HepG2 (cell line): ENCODE results near the gene ELMO2. TPM values are rescaled to one million over a fixed set of nuclear protein-coding genes. Genes with fewer than 3 reads are reported as not detected.

Source experiments
- AKNA ChIP-seq: sonication (generic); formaldehyde crosslinking; IDR thresholded peaks from 2 replicates; pipeline ENCODE4 v1.4.0; 2020; ENCODE audit warnings: missing genetic modification reagents, borderline replicate concordance
- ARID4A ChIP-seq: sonication (generic); formaldehyde crosslinking; IDR thresholded peaks from 2 replicates; pipeline ENCODE4 v1.5.0; 2020; ENCODE audit warnings: mild to moderate bottlenecking, missing genetic modification reagents, borderline replicate concordance
- KMT2B ChIP-seq: IDR thresholded peaks from 2 replicates; pipeline ENCODE4 v1.6.1; 2016; ENCODE audit warnings: missing genetic modification reagents, missing compliant biosample characterization
- ZFP1 ChIP-seq: IDR thresholded peaks from 2 replicates; pipeline ENCODE4 v1.6.1; 2016
- polyA plus RNA-seq, 8 experiments: library from polyadenylated mRNA; depleted of rRNA in 3 of 8; stranded (reverse) in 7 of 8; unstranded in 1 of 8; fragments of >200 nt; fragmentation: Illumina TruSeq in 4 of 8; extraction: Trizol in 4 of 8; gene quantifications; 2 replicates each; pipeline versions ENCODE4 v1.2.1 to v1.2.3, GENCODE V29; 2011 to 2016; ENCODE audit warnings: low read depth in 4 of 8, missing spikeins in 1 of 8, mixed read lengths in 1 of 8; ENCODE audit not compliant: insufficient read depth in 1 of 8
- total RNA-seq, 5 experiments: library from RNA; depleted of rRNA; stranded (reverse); fragments of >200 nt; fragmentation: Illumina TruSeq; extraction: Trizol; gene quantifications; 2 replicates each; pipeline ENCODE4 v1.2.3, GENCODE V29; 2016; ENCODE audit warnings: low read depth in 1 of 5

ELMO2 gene
- total and polyA plus RNA-seq, 2 of the 13 experiments (the other 11 are each of a cell fraction or from before 2014, with no cell fraction given), result 30.6 to 35.7 TPM

DNA sequence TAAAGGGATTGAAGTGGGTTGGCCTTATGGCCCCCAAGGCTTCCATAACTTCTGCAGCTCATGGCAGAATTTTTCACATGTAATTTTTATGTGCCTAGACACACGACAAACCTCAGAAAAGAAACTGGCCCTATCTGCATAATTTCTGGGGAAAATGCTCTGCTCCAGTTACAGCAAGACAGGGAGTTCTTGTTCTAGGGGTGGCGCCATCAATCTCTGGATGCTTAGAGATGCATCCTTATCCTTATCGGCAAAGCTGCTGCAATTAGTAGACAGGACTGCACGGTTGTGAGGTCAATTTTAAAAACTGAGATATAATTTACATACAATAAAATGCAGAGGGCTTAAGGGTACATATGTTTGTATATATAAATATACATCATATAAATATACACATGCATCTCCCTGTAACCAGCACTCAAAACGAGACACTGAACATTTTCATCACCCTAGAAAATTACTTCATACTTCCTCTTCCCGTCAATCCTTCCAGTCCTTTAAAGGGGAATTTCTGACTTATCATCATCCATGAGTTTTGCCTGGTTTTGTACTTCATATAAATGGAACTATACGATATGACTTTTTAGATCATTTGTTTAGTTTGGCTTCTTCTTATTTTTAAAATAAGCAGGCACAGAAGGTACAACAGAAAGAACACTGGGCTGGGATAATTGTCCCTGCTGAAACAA, 10.2 kb downstream of the ELMO2 start (continued):
- TF ChIP-seq ARID4A (CRISPR knock-in tag) (no peak), AKNA (no peak), ZFP1 (no peak), KMT2B (CRISPR knock-in tag) (no peak)
